IMR-90 (cell line): ENCODE results near the gene FAR2.

Source experiments
- ELK1 ChIP-seq: fragments of 150-350 bp; IDR thresholded peaks from 2 replicates; pipeline ENCODE4 v1.6.1; 2016; ENCODE audit warnings: low read depth, mild to moderate bottlenecking, low read length, moderate library complexity, borderline replicate concordance
- MAZ ChIP-seq: IDR thresholded peaks from 2 replicates; pipeline ENCODE4 v1.6.1; 2012; ENCODE audit warnings: low read depth, mild to moderate bottlenecking, low read length, improper control_type of control experiment, moderate library complexity, borderline replicate concordance
- MXI1 ChIP-seq: IDR thresholded peaks from 2 replicates; pipeline ENCODE4 v1.6.1; 2012; ENCODE audit warnings: low read depth, mild to moderate bottlenecking, low read length, moderate library complexity, borderline replicate concordance

- TF ChIP-seq MXI1 (no peak), ELK1 (no peak), MAZ (no peak)
These were observed 142.1 kb downstream of the FAR2 start for GRCh38 chr12:29291226-29291625.
